WTC11 (cell line): ENCODE results near the gene ULK4.

ENCODE experiments used
- FOXK1 ChIP-seq: sonication (generic); formaldehyde crosslinking; IDR thresholded peaks from 2 replicates; pipeline ENCODE4 v1.8.0; 2022; ENCODE audit warnings: mild to moderate bottlenecking, moderate library complexity, missing genetic modification reagents
- MYBL2 ChIP-seq: sonication (generic); formaldehyde crosslinking; IDR thresholded peaks from 2 replicates; pipeline ENCODE4 v1.8.1; 2023; ENCODE audit warnings: mild to moderate bottlenecking, moderate library complexity, missing genetic modification reagents
- SOX15 ChIP-seq: fragments of 250-450 bp; sonication (Bioruptor Pico); IDR thresholded peaks from 2 replicates; pipeline ENCODE4 v1.9.0; 2021; ENCODE audit warnings: mild to moderate bottlenecking
- TP53 ChIP-seq: sonication (generic); formaldehyde crosslinking; IDR thresholded peaks from 2 replicates; pipeline ENCODE4 v1.8.1; 2023; ENCODE audit warnings: mild to moderate bottlenecking, missing genetic modification reagents
- ZNF232 ChIP-seq: sonication (generic); formaldehyde crosslinking; IDR thresholded peaks from 2 replicates; pipeline ENCODE4 v1.8.0; 2022; ENCODE audit warnings: mild to moderate bottlenecking, missing genetic modification reagents
- TF ChIP-seq, protein P1 (sequence below): fragments of 200-600 bp; IDR thresholded peaks from 2 replicates; pipeline ENCODE4 v1.8.0; 2022; ENCODE audit warnings: antibody characterized with exemption
- TF ChIP-seq, protein P2 (sequence below): sonication (generic); formaldehyde crosslinking; IDR thresholded peaks from 2 replicates; pipeline ENCODE4 v1.8.0; 2022; ENCODE audit warnings: mild to moderate bottlenecking, missing genetic modification reagents
- TF ChIP-seq, protein P3 (sequence below): sonication (generic); formaldehyde crosslinking; IDR thresholded peaks from 2 replicates; pipeline ENCODE4 v1.8.0; 2022; ENCODE audit warnings: missing genetic modification reagents
- TF ChIP-seq, protein P4 (sequence below): fragments of 250-450 bp; sonication (Bioruptor Pico); conservative IDR thresholded peaks from 2 replicates; pipeline ENCODE4 v1.9.0; 2021; ENCODE audit warnings: mild to moderate bottlenecking
- TF ChIP-seq, protein P5 (sequence below): sonication (generic); formaldehyde crosslinking; IDR thresholded peaks from 2 replicates; pipeline ENCODE4 v1.8.1; 2023; ENCODE audit warnings: mild to moderate bottlenecking, missing genetic modification reagents, moderate library complexity
- TF ChIP-seq, protein P6 (sequence below): sonication (generic); formaldehyde crosslinking; IDR thresholded peaks from 2 replicates; pipeline ENCODE4 v1.8.0; 2022; ENCODE audit warnings: mild to moderate bottlenecking, missing genetic modification reagents
- TF ChIP-seq, protein P7 (sequence below): sonication (generic); formaldehyde crosslinking; IDR thresholded peaks from 2 replicates; pipeline ENCODE4 v1.8.1; 2022; ENCODE audit warnings: low read depth, missing genetic modification reagents, borderline replicate concordance
- TF ChIP-seq, protein P8 (sequence below): sonication (generic); formaldehyde crosslinking; IDR thresholded peaks from 2 replicates; pipeline ENCODE4 v1.8.0; 2023; ENCODE audit warnings: missing genetic modification reagents

DNA sequence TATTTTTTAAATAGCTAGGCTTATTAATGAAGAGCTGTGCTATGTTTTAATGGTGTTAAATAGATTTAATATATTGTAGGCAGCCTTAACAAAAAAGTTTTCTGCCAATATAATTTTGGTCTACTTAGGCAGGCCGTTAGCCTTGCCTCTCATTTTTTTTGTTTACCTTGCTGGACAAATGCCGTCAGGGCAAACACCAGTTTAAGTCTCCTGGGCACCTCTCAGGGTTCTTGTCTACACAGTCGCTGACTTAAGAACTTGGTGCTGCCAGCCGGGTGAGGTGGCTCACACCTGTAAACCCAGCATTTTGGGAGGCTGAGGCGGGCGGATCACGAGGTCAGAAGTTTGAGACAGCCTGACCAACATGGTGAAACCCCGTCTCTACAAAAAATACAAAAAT is 153.3 kb downstream of the ULK4 start:
- TF ChIP-seq MYBL2 (CRISPR knock-in tag), result no peak
- TF ChIP-seq, protein P1, sequence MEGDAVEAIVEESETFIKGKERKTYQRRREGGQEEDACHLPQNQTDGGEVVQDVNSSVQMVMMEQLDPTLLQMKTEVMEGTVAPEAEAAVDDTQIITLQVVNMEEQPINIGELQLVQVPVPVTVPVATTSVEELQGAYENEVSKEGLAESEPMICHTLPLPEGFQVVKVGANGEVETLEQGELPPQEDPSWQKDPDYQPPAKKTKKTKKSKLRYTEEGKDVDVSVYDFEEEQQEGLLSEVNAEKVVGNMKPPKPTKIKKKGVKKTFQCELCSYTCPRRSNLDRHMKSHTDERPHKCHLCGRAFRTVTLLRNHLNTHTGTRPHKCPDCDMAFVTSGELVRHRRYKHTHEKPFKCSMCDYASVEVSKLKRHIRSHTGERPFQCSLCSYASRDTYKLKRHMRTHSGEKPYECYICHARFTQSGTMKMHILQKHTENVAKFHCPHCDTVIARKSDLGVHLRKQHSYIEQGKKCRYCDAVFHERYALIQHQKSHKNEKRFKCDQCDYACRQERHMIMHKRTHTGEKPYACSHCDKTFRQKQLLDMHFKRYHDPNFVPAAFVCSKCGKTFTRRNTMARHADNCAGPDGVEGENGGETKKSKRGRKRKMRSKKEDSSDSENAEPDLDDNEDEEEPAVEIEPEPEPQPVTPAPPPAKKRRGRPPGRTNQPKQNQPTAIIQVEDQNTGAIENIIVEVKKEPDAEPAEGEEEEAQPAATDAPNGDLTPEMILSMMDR, result no peak
- no peak for TF ChIP-seq TP53 (CRISPR knock-in tag)
- TF ChIP-seq, protein P2, sequence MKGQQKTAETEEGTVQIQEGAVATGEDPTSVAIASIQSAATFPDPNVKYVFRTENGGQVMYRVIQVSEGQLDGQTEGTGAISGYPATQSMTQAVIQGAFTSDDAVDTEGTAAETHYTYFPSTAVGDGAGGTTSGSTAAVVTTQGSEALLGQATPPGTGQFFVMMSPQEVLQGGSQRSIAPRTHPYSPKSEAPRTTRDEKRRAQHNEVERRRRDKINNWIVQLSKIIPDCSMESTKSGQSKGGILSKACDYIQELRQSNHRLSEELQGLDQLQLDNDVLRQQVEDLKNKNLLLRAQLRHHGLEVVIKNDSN (CRISPR knock-in tag), result no peak
- TF ChIP-seq, protein P3, sequence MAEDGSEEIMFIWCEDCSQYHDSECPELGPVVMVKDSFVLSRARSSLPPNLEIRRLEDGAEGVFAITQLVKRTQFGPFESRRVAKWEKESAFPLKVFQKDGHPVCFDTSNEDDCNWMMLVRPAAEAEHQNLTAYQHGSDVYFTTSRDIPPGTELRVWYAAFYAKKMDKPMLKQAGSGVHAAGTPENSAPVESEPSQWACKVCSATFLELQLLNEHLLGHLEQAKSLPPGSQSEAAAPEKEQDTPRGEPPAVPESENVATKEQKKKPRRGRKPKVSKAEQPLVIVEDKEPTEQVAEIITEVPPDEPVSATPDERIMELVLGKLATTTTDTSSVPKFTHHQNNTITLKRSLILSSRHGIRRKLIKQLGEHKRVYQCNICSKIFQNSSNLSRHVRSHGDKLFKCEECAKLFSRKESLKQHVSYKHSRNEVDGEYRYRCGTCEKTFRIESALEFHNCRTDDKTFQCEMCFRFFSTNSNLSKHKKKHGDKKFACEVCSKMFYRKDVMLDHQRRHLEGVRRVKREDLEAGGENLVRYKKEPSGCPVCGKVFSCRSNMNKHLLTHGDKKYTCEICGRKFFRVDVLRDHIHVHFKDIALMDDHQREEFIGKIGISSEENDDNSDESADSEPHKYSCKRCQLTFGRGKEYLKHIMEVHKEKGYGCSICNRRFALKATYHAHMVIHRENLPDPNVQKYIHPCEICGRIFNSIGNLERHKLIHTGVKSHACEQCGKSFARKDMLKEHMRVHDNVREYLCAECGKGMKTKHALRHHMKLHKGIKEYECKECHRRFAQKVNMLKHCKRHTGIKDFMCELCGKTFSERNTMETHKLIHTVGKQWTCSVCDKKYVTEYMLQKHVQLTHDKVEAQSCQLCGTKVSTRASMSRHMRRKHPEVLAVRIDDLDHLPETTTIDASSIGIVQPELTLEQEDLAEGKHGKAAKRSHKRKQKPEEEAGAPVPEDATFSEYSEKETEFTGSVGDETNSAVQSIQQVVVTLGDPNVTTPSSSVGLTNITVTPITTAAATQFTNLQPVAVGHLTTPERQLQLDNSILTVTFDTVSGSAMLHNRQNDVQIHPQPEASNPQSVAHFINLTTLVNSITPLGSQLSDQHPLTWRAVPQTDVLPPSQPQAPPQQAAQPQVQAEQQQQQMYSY (CRISPR knock-in tag), result no peak
- no peak for TF ChIP-seq FOXK1
- TF ChIP-seq, protein P4, sequence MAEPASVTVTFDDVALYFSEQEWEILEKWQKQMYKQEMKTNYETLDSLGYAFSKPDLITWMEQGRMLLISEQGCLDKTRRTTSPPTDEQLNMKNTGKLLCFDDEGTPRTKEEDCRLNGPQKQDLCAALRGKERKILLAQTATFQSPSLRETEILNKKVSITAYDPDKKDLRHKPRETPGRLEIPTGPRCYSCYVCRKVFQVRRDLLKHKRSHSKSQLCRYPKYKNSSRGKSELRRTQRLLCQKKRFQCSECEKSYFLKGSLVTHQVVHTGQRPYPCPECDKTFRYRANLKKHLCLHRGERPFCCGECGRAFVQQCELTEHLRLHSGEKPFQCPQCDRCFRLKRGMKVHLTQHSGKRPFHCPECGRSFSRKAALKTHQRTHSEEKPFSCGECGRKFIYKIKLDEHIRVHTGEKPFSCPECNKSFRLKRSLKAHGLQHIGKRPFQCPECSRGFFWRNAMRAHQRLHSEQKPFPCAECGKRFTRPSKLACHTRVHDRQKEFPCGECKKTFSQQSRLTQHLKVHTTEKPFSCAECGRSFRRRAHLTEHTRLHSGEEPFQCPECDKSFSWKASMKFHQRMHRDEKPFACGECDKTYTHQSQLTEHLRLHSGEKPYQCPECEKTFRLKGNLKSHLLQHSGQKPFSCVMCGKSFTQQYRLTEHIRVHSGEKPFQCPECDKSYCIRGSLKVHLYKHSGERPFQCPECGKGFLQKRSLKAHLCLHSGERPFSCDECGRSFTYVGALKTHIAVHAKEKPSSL (CRISPR knock-in tag), result no peak
- TF ChIP-seq, protein P5, sequence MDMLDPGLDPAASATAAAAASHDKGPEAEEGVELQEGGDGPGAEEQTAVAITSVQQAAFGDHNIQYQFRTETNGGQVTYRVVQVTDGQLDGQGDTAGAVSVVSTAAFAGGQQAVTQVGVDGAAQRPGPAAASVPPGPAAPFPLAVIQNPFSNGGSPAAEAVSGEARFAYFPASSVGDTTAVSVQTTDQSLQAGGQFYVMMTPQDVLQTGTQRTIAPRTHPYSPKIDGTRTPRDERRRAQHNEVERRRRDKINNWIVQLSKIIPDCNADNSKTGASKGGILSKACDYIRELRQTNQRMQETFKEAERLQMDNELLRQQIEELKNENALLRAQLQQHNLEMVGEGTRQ (CRISPR knock-in tag), result no peak
- TF ChIP-seq, protein P6, sequence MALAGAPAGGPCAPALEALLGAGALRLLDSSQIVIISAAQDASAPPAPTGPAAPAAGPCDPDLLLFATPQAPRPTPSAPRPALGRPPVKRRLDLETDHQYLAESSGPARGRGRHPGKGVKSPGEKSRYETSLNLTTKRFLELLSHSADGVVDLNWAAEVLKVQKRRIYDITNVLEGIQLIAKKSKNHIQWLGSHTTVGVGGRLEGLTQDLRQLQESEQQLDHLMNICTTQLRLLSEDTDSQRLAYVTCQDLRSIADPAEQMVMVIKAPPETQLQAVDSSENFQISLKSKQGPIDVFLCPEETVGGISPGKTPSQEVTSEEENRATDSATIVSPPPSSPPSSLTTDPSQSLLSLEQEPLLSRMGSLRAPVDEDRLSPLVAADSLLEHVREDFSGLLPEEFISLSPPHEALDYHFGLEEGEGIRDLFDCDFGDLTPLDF (CRISPR knock-in tag), result no peak
- no peak for TF ChIP-seq ZNF232 (CRISPR knock-in tag)
- TF ChIP-seq, protein P7, sequence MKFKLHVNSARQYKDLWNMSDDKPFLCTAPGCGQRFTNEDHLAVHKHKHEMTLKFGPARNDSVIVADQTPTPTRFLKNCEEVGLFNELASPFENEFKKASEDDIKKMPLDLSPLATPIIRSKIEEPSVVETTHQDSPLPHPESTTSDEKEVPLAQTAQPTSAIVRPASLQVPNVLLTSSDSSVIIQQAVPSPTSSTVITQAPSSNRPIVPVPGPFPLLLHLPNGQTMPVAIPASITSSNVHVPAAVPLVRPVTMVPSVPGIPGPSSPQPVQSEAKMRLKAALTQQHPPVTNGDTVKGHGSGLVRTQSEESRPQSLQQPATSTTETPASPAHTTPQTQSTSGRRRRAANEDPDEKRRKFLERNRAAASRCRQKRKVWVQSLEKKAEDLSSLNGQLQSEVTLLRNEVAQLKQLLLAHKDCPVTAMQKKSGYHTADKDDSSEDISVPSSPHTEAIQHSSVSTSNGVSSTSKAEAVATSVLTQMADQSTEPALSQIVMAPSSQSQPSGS (CRISPR knock-in tag), result no peak
- no peak for TF ChIP-seq SOX15 (CRISPR knock-in tag)
- TF ChIP-seq, protein P8, sequence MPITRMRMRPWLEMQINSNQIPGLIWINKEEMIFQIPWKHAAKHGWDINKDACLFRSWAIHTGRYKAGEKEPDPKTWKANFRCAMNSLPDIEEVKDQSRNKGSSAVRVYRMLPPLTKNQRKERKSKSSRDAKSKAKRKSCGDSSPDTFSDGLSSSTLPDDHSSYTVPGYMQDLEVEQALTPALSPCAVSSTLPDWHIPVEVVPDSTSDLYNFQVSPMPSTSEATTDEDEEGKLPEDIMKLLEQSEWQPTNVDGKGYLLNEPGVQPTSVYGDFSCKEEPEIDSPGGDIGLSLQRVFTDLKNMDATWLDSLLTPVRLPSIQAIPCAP (CRISPR knock-in tag), result no peak
